ENCODE results near the gene SIRPA. TPM values are rescaled to one million over a fixed set of nuclear protein-coding genes. Genes with fewer than 3 reads are reported as not detected.
A peak's percentile ranks its signal among the peaks of the same experiment; 100 is the strongest.

The SIRPA gene
- polyA plus RNA-seq, 1 donor (not counting 4 experiments of a cell fraction or from before 2014, with no cell fraction given) = 23.7 TPM

GRCh38 chr20:1895674-1896483, 672 bp downstream of the SIRPA start:
- Histone ChIP-seq H3K9me3 (ENCODE audit: control insufficient read depth, low read depth, low read length) (no peaks in the 10 kb centered on the region), H2AFZ (ENCODE audit: control insufficient read depth, low read length) (peak overlapping the region; percentile 8), H3K27ac (ENCODE audit: control insufficient read depth, insufficient read depth, low read length) (peak overlapping the region; percentile 41), H3K4me3 (ENCODE audit: control insufficient read depth in 2 of 3, extremely low read depth in 1 of 3, insufficient read depth in 2 of 3, low read depth in 1 of 3, low read length in 3 of 3) (peak overlapping the region; percentile 58 to 71 (median 60)), H3K9ac (ENCODE audit: control insufficient read depth, extremely low read depth, insufficient read depth, low read length) (peak overlapping the region; percentile 73), H3K36me3 (ENCODE audit: control insufficient read depth in 2 of 2, extremely low read depth in 1 of 2, insufficient read depth in 2 of 2, low read length in 2 of 2) (peaks cover 2 to 16% of the 10 kb centered on the region in 2 experiments), H4K20me1 (ENCODE audit: control insufficient read depth, extremely low read depth, insufficient read depth, low read length) (peaks cover 16% of the 10 kb centered on the region), H3K4me2 (ENCODE audit: control insufficient read depth, extremely low read depth, insufficient read depth, low read depth, low read length) (peak overlapping the region; percentile 95), H3K27me3 (ENCODE audit: control insufficient read depth, extremely low read depth, insufficient read depth, low read length) (no peaks in the 10 kb centered on the region), H3K79me2 (ENCODE audit: control insufficient read depth, insufficient read depth, low read length) (peaks cover 62% of the 10 kb centered on the region), H3K4me1 (ENCODE audit: control insufficient read depth, extremely low read depth, insufficient read depth, low read length) (peaks cover 37% of the 10 kb centered on the region), H3K9me1 (ENCODE audit: control insufficient read depth, extremely low read depth, insufficient read depth, low read length) (peaks cover 8% of the 10 kb centered on the region)
- dilution Hi-C loops (cut with MboI; ENCODE audit: extremely low pct_ligation_motif_present, low sequenced_read_pairs) = no loop called here
- TF ChIP-seq CTCF (optimal IDR thresholded peaks at IDR 0.05 in 1 of 3, IDR thresholded peaks at IDR 0.05 in 1 of 3, conservative IDR thresholded peaks at IDR 0.05 in 1 of 3; ENCODE audit: extremely low read depth in 1 of 3, insufficient read depth in 2 of 3, low read length in 3 of 3) = no peak
- TF ChIP-seq EZH2 (IDR thresholded peaks at IDR 0.05; ENCODE audit: low read length) = no peak
- DNase-seq (ENCODE audit: low read depth, low spot score) (no peak), FAIRE-seq (peak; percentile 43)

- FAIRE-seq = peak; percentile 13
- Histone ChIP-seq H3K79me2 (ENCODE audit: control insufficient read depth, insufficient read depth, low read length) (peaks cover 69% of the 10 kb centered on the region), H3K4me1 (ENCODE audit: control insufficient read depth, extremely low read depth, insufficient read depth, low read length) (peaks cover 34% of the 10 kb centered on the region)
Measured at GRCh38 chr20:1896484-1897258, 1.5 kb downstream of the SIRPA start.

More at GRCh38 chr20:1896484-1897258, 1.5 kb downstream of the SIRPA start:
- DNase-seq (ENCODE audit: low read depth, low spot score) = no peak
- H3K36me3 ChIP-seq (ENCODE audit: control insufficient read depth in 2 of 2, extremely low read depth in 1 of 2, insufficient read depth in 2 of 2, low read length in 2 of 2) = peaks cover 2 to 17% of the 10 kb centered on the region in 2 experiments
- peaks cover 16% of the 10 kb centered on the region for H4K20me1 ChIP-seq (ENCODE audit: control insufficient read depth, extremely low read depth, insufficient read depth, low read length)
- dilution Hi-C loops (cut with MboI; ENCODE audit: extremely low pct_ligation_motif_present, low sequenced_read_pairs) = no loop called here
- no peaks in the 10 kb centered on the region for H3K27me3 ChIP-seq (ENCODE audit: control insufficient read depth, extremely low read depth, insufficient read depth, low read length)
- H2AFZ ChIP-seq (ENCODE audit: control insufficient read depth, low read length) = no peak overlapping the region
- peak overlapping the region; percentile 95 for H3K4me2 ChIP-seq (ENCODE audit: control insufficient read depth, extremely low read depth, insufficient read depth, low read depth, low read length)
- peak overlapping the region; percentile 73 for H3K9ac ChIP-seq (ENCODE audit: control insufficient read depth, extremely low read depth, insufficient read depth, low read length)
- H3K27ac ChIP-seq (ENCODE audit: control insufficient read depth, insufficient read depth, low read length) = peak overlapping the region; percentile 66
- no peaks in the 10 kb centered on the region for H3K9me3 ChIP-seq (ENCODE audit: control insufficient read depth, low read depth, low read length)
- peaks cover 8% of the 10 kb centered on the region for H3K9me1 ChIP-seq (ENCODE audit: control insufficient read depth, extremely low read depth, insufficient read depth, low read length)
- TF ChIP-seq EZH2 (IDR thresholded peaks at IDR 0.05; ENCODE audit: low read length) = no peak
- no peak for TF ChIP-seq CTCF (optimal IDR thresholded peaks at IDR 0.05 in 1 of 3, IDR thresholded peaks at IDR 0.05 in 1 of 3, conservative IDR thresholded peaks at IDR 0.05 in 1 of 3; ENCODE audit: extremely low read depth in 1 of 3, insufficient read depth in 2 of 3, low read length in 3 of 3)
- H3K4me3 ChIP-seq (ENCODE audit: control insufficient read depth in 2 of 3, extremely low read depth in 1 of 3, insufficient read depth in 2 of 3, low read depth in 1 of 3, low read length in 3 of 3) = peak overlapping the region; percentile 58 to 71 (median 64)
